IPS-18a (cell line): ENCODE data around the gene ZNF724.
A peak's percentile ranks its signal among the peaks of the same experiment; 100 is the strongest.
"Not testable (repeated sequence)": the region's sequence is repeated elsewhere in the genome, so short reads cannot be mapped to it uniquely, and the experiment has no call there.

Source experiments
- H3K27ac ChIP-seq: one replicate; pipeline ENCODE4 v1.5.1; 2013; ENCODE audit warnings: low read length
- H3K27me3 ChIP-seq: one replicate; pipeline ENCODE4 v1.6.1; 2013; ENCODE audit warnings: mild to moderate bottlenecking, low read length; ENCODE audit not compliant: control insufficient read depth, insufficient read depth
- H3K36me3 ChIP-seq: one replicate; pipeline ENCODE4 v1.6.1; 2013; ENCODE audit warnings: low read depth, low read length; ENCODE audit not compliant: control insufficient read depth
- H3K4me1 ChIP-seq: one replicate; pipeline ENCODE4 v1.6.1; 2013; ENCODE audit warnings: low read depth, low read length; ENCODE audit not compliant: control insufficient read depth
- H3K4me3 ChIP-seq: one replicate; pipeline ENCODE4 v1.5.1; 2013; ENCODE audit warnings: low read length
- H3K9ac ChIP-seq: one replicate; pipeline ENCODE4 v1.6.1; 2013; ENCODE audit warnings: mild to moderate bottlenecking, low read length, moderate library complexity
- H3K9me3 ChIP-seq: one replicate; pipeline ENCODE4 v1.6.1; 2013; ENCODE audit warnings: low read depth, low read length; ENCODE audit not compliant: control insufficient read depth

ZNF724 gene

DNA sequence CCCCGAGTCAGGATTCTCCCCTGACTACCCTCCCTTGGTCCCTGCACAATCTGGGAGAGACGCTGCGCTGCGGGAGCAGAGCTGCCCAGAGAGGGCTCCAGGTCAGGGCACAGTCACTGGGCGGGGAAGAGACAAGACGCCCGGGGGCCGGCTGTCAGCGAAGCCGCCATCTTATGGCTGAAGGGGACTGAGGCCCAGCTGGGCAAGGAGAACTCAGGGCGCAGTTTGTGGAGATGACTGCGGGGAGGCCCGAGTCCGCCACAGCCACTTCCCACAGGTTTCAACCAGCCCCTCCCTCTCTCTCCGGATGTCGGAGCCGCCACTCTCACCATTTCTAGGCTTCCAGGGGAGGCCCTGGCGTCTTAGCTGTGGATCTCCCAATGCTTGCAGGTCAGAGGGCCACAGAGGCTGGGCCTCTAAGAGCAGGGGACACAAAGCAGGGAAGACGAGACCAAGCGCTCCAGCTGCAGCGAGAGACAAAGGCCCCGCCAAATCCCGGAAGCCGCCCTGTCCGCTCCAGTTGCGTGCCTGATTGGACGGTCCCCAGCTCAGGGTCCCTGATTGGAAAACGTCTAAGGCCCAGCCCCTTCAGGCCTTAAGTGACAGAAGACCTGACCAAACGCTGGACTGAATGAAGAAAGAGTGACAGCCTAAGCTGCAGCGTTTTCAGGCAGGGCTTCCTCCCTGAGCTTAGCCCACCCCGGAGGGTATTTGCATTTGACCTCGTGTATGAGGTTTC, at the start of gene ZNF724:
ZNF724 (minus strand) TSS at position 484 of the 739 bp plus-strand sequence; CDS start at position 332, 152 bp downstream.
- H3K27ac ChIP-seq, result peak within 1 kb of the TSS; percentile 91
- peaks cover 18% of the 10 kb centered on the region for H3K36me3 ChIP-seq
- H3K9ac ChIP-seq, result peak within 1 kb of the TSS; percentile 97
- H3K4me1 ChIP-seq, result no peaks in the 10 kb centered on the region
- no peaks in the 10 kb centered on the region for H3K27me3 ChIP-seq
- H3K9me3 ChIP-seq, result peaks cover 2% of the 10 kb centered on the region
- H3K4me3 ChIP-seq, result peak within 1 kb of the TSS; percentile 95

DNA sequence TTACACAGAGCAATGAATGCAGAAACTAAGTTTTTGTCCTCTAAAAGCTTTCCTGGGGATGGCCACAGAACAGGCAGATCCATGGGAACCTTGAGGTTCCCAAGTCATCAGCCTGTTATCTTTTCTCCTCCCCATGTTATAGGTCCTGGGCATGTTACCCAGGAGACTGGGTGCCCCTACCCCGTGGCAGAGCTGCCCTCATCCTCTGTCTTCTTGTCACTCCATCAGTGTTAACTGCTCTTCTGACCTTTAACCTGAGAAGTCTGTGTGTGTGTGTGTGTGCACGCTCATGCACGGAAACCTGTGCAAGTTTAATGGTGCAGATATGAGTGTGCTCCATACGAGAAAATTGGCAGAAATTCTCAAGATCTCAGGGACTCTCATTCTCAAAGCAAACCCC, 43.9 kb upstream of the ZNF724 start:
- Histone ChIP-seq H3K36me3 (no peaks in the 10 kb centered on the region), H3K4me1 (no peaks in the 10 kb centered on the region), H3K9me3 (peaks cover 45% of the 10 kb centered on the region), H3K4me3 (no peak overlapping the region), H3K9ac (no peak overlapping the region), H3K27ac (no peak overlapping the region), H3K27me3 (no peaks in the 10 kb centered on the region)

DNA sequence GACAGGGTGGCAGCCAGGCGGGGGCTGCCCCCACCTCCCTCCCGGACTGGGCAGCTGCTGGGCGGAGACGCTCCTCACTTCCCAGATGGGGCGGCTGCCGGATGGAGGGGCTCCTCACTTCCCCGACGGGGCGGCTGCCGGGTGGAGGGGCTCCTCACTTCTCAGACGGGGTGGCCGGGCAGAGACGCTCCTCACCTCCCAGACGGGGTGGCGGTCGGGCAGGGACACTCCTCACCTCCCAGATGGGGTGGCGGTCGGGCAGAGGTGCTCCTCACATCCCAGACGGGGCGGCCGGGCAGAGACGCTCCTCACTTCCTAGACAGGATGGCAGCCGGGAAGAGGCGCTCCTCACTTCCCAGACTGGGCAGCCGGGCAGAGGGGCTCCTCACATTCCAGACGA, 39.8 kb upstream of the ZNF724 start:
- H3K4me3 ChIP-seq, H3K9ac ChIP-seq, H3K36me3 ChIP-seq, H3K27ac ChIP-seq, H3K4me1 ChIP-seq, H3K27me3 ChIP-seq: not testable (repeated sequence)
- peaks cover 29% of the 10 kb centered on the region for H3K9me3 ChIP-seq

DNA sequence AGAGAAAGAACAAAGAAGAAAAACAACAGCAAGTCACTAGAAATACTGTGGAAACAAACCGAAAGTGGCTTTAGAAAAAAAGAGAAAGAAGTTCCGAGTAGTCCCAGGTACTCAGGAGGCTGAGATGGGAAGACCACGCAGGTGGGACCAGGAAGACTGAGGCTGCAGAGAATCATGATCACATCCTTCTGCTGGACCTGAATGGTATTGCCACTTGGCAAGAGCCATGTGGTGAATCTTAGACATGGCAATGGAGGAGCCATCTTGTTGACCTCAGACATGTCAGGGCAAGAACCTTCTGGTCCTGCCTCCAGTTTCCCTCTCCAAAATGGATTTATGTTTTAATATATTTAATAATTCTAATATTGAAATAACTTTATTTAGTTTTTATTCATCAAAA, 37.4 kb upstream of the ZNF724 start:
- Histone ChIP-seq H3K27ac (no peak overlapping the region), H3K4me3 (no peak overlapping the region), H3K36me3 (no peaks in the 10 kb centered on the region), H3K9ac (no peak overlapping the region), H3K9me3 (peaks cover 14% of the 10 kb centered on the region), H3K4me1 (no peaks in the 10 kb centered on the region), H3K27me3 (no peaks in the 10 kb centered on the region)

DNA sequence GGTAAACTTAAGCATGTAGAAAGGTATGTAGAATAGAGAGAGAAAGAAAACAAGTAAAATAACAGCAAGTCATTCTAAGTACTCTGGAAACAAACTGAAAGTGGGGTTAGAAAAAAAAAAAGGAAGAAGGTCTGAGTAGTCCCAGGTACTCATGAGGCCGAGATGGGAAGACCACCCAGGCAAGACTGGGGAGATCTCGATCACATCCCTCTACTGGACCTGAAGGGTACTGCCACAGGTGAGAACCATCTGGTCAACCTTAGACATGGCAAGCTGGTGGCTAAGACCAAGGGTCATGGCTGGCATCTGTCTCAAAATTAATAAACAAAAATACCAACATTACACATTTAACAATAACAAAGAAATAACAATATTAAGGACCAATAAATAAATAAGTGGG, 36.3 kb upstream of the ZNF724 start:
- no peaks in the 10 kb centered on the region for H3K4me1 ChIP-seq
- H3K27me3 ChIP-seq, result no peaks in the 10 kb centered on the region
- peaks cover 19% of the 10 kb centered on the region for H3K9me3 ChIP-seq
- no peak overlapping the region for H3K27ac ChIP-seq
- H3K4me3 ChIP-seq, result no peak overlapping the region
- no peaks in the 10 kb centered on the region for H3K36me3 ChIP-seq
- H3K9ac ChIP-seq, result no peak overlapping the region

DNA sequence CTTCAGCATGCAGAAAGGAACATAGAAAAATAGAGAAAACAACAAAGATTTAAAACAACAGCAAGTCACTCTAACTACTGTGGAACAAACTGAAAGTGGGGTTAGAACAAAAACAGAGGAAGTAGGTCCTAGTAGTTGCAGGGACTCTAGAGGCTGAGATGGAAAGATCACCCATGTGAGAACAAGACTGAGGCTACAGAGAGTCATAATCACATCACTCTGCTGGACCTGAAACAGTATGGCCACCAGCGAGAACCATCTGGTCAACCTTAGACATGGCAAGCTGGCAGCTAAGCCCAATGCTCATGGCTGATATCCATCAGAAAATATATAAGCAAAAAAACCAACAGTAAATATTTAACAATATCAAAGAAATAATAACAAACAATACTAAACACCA, 35.8 kb upstream of the ZNF724 start:
- Histone ChIP-seq H3K9ac (no peak overlapping the region), H3K4me3 (no peak overlapping the region), H3K9me3 (peaks cover 19% of the 10 kb centered on the region), H3K27me3 (no peaks in the 10 kb centered on the region), H3K36me3 (no peaks in the 10 kb centered on the region), H3K4me1 (no peaks in the 10 kb centered on the region), H3K27ac (no peak overlapping the region)

DNA sequence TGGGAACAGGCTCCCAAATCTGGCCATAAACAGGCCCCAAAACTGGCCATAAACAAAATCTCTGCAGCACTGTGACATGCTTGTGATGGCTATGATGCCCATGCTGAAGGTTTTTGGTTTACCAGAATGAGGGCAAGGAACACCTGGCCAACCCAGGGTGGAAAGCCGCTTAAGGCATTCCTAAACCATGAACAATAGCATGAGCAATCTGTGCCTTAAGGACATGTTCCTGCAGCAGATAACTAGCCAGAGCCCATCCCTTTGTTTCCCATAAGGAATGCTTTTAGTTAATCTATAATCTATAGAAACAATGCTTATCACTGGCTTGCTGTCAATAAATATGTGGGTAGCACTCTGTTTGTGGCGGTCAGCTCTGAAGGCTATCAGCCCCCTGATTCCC, 35.1 kb upstream of the ZNF724 start:
- H3K9me3 ChIP-seq, result peaks cover 19% of the 10 kb centered on the region
- not testable (repeated sequence) for H3K9ac ChIP-seq, H3K36me3 ChIP-seq, H3K4me3 ChIP-seq, H3K4me1 ChIP-seq, H3K27me3 ChIP-seq, H3K27ac ChIP-seq

DNA sequence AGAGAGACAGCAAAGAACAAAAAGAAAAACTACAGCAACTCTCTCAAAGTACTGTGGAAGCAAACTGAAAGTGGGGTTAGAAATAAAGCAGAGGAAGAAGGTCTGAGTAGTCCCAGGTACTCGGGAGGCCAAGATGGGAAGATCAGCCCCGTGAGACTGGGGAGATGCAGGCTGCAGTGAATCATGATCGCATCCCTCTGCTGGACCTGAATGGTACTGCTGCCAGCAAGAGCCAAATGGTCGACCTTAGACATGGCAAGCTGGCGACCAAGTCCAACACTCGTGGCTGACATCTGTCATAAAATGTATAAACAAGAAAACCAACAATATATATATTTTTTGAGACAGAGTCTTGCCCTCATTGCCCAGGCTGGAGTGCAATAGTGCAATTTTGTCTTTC, 33.7 kb upstream of the ZNF724 start:
- no peaks in the 10 kb centered on the region for H3K4me1 ChIP-seq

DNA sequence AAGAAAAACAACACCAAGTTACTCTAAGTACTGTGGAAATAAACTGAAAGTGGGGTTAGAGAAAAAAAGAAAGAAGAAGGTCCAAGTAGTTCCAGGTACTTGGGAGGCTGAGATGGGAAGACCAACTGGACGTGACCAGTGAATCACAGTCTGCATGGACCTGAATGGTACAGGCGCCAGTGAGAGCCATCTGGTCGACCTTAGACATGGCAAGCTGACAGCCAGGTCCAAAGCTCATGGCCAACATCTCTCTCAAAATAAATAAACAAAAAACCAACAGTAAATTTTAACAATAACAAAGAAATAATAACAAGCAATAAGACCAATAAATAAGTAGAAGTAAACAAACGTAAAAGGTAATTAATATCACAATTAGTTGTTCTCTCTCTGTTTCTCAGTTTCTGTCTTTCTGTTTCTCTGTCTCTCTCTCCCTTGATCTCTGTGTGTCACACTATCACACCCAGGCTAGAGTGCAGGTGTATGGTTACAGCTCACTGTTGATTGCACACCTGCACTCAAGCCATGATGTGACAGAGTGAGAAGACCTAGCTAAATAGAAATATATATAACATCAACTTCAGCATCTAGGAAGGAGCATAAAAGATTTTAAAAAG, 31.6 kb upstream of the ZNF724 start:
- Histone ChIP-seq H3K36me3 (no peaks in the 10 kb centered on the region), H3K27ac (no peak overlapping the region), H3K4me3 (no peak overlapping the region), H3K4me1 (no peaks in the 10 kb centered on the region), H3K9ac (no peak overlapping the region), H3K27me3 (no peaks in the 10 kb centered on the region), H3K9me3 (peaks cover 9% of the 10 kb centered on the region)

More for the DNA sequence above, 33.7 kb upstream of the ZNF724 start:
- Histone ChIP-seq H3K27me3 (no peaks in the 10 kb centered on the region), H3K27ac (no peak overlapping the region), H3K9ac (no peak overlapping the region), H3K36me3 (no peaks in the 10 kb centered on the region), H3K9me3 (peaks cover 17% of the 10 kb centered on the region), H3K4me3 (no peak overlapping the region)

DNA sequence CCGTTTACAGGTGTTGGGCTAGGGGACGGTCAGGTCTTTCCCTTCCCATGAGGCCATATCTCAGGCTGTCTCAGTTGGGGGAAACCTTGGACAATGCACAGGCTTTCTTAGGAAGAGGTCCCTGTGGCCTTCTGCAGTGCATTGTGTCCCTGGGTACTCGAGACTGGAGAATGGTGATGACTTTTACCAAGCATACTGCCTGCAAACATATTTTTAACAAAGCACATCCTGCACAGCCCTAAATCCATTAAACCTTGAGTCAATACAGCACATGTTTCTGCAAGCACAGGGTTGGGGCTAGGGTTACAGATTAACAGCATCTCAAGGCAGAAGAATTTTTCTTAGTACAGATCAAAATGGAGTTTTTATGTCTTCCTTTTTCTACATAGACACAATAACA, 27.9 kb upstream of the ZNF724 start:
- not testable (repeated sequence) for H3K27me3 ChIP-seq, H3K4me3 ChIP-seq, H3K9ac ChIP-seq, H3K27ac ChIP-seq, H3K36me3 ChIP-seq, H3K9me3 ChIP-seq, H3K4me1 ChIP-seq

DNA sequence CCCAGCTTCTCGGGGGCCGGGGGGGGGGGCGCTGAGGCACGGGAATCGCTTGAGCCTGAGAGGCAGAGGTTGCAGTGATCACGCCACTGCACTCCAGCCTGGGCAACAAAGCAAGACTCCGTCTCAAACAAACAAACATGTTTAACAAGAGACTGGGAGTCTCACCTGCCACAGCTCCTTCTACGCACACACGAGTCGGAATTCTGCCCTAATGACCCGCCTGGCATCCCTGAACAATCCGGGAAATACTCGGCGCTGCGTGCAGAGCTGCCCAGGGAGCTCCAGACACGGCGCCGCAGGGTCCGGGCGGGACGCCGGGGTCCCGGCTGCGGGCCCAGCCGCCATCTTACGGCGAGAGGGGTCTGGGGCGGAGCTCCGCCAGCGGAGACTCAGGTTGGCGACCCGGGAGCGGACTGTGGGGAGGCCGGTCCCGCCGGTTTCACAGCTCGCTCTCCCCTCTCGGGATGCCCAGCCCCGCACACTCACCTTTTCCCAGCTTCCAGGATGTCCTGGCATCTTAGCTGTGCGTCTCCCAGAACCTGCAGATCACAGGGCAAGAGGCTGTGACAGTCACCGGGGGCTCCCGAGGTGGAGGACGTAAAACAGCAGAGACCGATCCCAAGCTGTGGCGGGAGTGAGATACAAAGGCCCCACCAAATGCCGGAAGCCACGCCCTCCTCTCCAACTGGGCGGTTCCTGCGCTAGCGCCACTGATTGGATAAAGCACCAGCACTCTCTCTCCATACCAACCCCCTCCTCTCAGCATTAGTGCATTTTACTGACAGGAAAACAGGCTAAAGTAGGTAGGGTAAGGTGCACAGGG, 23.6 kb upstream of the ZNF724 start:
- H3K9me3 ChIP-seq, result no peaks in the 10 kb centered on the region
- H3K27ac ChIP-seq, result peak overlapping the region; percentile 98
- peaks cover 25% of the 10 kb centered on the region for H3K36me3 ChIP-seq
- peak overlapping the region; percentile 98 for H3K4me3 ChIP-seq
- H3K4me1 ChIP-seq, result no peaks in the 10 kb centered on the region
- peak overlapping the region; percentile 99 for H3K9ac ChIP-seq
- no peaks in the 10 kb centered on the region for H3K27me3 ChIP-seq
